Muscle of back (tissue), 11 donors: ENCODE results near the gene TCF4. TPM values are rescaled to one million over a fixed set of nuclear protein-coding genes. Genes with fewer than 3 reads are reported as not detected.
A peak's percentile ranks its signal among the peaks of the same experiment; 100 is the strongest.

Source experiments
- DNase-seq, 3 donors: peaks; one replicate each; pipeline versions ENCODE4 v3.0.0 to v3.0.0-alpha.2; 2013
- polyA plus RNA-seq, 10 donors: library from polyadenylated mRNA; unstranded; fragments of 120-200 nt; gene quantifications; one replicate each; pipeline ENCODE4 v1.2.1, GENCODE V29; 2013; ENCODE audit not compliant: insufficient read length in 10 of 10

Gene TCF4
- polyA plus RNA-seq, 10 donors: 96.8 to 173 (median 130) TPM

DNA sequence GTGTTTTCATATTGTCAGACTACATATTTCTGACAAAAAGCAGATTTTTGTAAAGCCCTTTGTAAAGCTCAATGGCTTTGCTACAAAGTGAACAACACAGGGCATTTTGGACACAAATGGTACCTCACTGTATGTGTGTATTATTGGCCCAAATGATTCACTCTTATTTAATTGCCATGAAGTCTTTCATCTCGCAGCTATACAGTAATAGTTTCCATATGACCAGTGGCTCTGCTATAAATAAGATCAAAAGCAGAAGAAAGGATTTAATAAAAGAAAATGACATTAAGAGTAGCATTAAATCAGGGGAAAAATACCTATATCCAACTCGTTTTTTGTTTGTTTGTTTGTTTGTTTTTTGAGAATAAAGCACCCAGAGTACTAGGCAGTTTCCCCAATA lies 344.7 kb downstream of the TCF4 start:
- no peak for DNase-seq

DNA sequence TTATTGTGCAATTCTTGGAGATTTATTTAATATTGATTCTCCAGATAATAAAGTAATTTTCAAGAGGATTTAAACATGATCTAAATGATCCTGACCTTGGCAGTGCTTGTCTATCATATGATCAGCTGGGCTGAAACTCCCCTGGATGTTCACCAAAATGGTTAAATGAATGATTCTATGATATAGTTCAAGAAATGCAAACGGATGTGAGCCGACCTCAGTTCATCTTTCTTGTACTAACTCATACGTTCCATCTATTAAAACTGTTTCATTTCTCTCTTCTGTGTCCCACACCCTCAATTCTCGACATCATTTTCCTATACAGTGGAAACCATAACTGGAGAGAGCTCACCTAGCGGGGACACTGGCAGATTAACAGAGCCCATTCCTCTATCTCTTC lies 347.0 kb downstream of the TCF4 start:
- peak in 2 of 3 donors; percentile 38 to 63 for DNase-seq

DNA sequence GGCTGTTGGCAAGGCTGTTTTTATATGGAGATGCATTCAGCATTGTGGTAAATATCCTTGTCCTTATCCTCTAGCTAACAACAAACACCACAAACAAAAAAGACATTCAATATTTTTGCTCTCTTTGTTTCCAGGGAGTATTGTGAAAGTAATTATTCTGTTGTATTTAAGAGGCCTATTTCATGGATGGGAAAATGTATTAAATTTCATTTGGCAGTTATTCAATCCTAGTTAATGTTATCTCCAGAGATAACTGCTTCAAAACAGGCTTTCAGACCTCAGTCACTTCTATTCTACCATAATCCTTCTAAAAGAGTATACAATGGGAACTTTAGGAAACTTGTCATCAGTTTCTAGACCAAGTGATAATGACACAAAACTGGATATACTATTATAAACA lies 348.3 kb downstream of the TCF4 start:
- no peak for DNase-seq

DNA sequence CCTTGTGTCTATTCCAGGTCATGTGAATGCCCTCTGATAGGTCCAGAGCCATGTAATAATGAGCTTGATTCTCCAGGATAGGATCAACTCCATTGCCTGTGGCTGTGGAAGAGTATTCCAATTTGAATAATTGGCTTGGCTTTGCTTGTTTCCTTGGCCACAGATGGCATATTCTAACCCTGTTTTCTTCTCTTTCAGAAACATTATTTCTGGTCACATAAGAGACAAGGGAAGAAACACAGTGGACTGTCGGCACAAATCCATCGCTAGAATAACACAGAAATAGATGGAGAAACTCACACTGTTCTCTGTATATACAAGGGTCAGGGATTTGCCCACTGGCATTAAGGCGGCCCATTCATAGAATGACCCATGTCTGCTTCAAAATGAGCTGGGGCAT lies 350.3 kb downstream of the TCF4 start:
- DNase-seq: no peak

DNA sequence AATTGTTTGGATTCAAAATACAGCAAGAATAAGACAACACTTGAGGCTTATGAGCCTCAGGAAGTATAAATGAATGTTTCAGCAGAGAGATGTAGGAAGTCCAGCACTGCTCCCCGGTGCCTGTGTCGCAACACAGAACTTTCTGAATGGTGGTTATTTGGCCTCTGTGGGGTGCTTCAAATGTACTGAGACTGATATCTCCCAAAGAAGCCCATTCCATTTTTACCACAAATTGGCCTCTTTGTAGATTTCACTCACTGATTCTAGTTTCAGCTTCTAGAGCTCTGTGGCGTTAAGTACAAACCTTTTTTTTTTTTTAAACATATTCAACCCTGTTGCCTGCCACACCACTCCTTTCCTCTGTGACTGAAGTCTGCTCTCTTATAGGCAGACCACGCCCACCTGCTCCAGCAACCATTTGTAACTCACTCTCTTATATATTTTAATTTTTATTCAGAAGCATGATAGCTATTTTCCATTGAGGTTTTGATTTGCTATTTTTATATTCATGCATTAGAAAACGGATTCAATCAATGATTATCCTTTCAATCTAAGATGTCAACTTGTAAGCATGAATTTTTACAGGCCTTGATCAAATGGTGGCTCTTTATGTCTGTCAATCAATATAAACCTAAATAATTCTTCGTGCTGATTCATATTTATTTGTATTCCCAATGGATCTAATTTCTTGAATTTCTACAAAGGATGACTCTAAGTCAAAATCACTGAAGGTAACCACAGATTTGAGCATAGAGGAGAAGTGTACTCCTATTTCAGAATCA lies 351.7 kb downstream of the TCF4 start:
- DNase-seq: no peak

DNA sequence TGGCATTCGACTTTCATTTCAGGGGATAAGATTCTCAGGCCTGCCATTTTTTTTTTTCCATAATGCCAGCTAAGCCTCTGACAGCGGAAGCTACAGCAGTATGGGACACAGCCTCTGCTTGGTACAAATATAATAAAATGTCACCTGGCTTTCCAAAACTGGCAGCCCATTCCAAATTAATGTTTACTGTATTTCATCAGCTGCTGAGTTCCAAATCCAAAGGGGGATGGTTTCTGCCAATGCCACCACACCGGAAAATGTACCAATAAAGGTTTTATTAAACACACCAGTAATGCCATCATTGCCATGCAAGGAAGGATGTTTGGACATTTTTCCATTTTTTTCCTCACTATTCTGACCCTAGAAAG lies 352.9 kb downstream of the TCF4 start:
- no peak for DNase-seq

DNA sequence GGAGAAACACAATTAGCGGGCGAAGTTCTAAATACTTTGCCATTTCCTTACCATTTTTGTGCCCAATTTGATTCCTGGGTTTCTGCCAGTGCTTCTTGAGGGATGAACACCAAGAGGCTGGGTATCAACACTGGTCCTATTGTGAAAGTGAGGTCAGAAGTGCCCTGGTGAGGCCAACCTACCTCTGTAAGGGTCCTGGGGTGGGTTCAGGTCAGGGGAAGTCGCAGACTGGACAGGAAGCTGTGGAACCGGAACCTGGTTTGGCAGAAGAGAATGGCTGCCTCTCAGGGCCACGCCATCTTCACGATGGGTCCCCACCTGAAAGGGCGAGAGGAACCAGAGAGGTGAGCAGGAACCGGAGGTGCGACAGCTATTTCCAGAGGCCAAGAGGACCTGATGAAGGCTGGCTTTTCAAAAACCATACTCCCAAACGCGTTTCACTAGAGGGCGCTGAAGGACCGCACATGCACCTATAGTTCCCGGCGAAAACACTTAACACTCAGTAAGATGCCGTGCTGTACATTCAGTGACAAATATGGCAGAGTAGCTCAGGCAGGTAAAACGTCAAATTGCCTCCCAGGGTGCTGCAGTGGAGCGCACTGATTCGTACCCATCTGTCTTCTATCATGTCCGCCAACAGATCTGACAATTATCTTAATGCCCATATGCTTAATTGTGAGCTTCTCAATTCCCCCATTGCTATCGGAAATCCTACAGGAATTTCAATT lies 353.5 kb downstream of the TCF4 start:
- peak; percentile 79 to 91 (median 87) for DNase-seq

DNA sequence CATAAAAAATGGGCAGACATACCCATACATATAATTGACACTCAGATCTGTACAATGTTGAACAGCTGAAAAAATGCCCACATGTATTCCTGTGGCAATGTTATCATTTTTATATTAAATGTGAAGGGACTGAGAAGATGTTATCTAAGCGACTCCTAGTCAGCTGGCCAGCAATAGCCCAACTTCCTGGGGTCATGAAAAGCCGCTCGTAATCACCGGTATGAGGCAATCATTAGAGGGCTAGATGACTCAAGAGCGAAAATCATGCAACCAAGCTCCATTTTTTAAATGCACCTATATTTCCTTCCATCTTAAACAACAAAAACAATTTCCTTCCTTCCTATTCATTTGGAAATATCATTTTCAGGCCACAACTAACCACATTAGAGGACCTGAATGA lies 354.1 kb downstream of the TCF4 start:
- no peak for DNase-seq

DNA sequence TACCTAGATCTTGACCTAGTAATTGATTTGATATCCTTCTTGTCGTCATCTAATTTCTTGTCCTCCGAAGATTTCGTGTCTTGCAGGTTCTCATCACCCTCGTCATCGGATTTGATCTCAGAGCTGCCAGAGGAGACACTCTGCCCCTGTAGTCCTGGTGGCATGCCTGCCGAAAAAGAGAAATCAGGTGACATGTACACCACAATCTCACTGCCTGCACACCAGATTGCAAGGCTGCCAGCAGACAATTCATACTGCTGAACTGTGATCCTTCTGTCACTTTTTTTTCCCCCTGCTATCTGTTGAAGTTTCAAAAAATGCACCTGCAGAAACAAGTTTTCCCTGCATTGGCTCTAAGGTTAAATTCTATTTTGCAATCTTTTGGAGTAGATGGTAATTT lies 355.5 kb downstream of the TCF4 start:
- no peak for DNase-seq

DNA sequence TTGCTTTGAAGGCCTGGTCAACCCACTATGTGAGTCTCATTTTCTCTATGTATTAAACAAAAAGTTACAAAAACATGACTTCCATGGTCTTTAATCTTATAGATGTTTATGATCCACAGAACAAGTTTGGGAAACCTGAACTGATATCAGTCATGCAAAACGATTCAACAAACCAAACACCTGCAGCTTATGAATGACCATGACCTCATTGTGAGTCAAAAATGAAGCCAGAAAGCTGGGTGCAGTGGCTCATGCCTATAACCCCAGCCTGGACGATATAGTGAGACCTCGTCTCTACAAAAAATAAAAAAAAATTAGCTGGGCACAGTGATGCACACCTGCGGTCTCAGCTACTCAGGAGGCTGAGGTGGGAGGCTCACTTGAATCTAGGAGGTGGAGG lies 358.3 kb downstream of the TCF4 start:
- DNase-seq: no peak

DNA sequence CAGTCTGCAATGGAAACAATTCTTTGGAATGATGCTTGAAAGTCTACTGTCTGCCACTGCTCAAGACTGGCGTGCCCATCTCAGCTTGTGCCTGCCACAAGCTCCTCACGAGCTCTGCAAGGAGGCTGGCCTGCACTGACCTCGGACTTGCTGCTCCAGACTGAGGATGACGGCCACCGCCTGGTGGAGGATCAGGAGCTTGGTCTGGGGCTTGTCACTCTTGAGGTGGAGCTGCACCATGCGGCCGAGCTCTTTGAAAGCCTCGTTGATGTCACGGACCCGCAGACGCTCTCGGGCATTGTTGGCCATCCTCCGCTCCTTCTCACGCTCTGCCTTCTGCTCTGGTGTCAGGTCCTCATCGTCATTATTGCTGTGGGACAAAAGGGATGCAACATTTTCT lies 359.3 kb downstream of the TCF4 start:
- DNase-seq: no peak

DNA sequence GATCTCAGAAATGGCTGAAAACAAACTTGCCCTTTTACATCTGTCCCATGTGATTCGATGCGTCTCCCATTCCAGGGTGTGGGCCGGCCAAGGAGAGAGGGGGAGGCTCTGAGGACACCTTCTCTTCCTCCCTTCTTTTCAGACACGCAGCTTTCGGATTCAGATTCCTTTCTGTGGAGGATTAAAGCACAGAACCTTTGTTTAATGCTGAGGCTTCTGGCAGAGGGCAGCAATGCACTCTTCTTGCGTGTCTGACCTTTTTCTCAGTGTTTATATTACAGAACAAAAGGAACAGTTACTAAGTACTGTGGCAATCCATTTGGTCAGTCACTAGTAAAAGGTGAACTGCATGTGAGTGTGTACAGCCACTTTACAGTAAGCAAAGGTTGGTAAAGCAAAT lies 359.8 kb downstream of the TCF4 start:
- no peak for DNase-seq

DNA sequence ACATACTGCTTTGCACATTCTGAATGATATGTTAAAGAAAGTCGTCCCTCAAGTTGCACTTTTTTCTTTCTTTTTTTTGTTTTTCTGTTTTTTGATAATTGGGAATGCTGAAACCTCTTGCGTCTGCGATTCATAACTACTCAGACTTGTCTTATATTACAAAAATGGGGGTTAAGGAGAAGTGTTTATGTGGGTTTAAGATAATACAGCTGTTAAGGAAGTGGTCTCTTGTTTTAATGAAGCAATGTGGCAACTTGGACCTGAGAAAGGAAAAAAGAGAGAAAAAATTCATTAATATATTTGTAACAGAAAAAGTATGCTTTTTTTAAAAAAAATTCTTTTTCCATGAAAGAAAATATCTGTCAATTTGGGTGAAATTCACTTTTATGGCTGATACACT lies 360.2 kb downstream of the TCF4 start:
- no peak for DNase-seq

DNA sequence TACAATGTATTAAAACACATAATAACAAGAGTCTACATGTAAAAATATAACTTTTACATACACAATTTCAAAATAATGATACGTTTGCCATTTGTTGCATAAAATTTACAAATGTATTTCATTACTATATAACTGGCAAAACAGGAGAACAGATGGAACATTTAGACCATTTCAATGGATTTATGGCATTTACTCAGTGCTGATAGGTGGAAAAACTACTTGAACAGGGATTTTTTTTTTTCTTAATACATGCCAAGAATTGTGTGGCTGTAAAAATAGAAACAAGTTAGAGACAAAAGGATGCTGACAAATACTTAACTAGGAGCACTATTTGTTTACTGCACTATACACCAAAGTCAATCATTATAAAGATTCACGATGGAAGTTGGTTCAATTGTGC lies 361.9 kb downstream of the TCF4 start:
- no peak for DNase-seq

DNA sequence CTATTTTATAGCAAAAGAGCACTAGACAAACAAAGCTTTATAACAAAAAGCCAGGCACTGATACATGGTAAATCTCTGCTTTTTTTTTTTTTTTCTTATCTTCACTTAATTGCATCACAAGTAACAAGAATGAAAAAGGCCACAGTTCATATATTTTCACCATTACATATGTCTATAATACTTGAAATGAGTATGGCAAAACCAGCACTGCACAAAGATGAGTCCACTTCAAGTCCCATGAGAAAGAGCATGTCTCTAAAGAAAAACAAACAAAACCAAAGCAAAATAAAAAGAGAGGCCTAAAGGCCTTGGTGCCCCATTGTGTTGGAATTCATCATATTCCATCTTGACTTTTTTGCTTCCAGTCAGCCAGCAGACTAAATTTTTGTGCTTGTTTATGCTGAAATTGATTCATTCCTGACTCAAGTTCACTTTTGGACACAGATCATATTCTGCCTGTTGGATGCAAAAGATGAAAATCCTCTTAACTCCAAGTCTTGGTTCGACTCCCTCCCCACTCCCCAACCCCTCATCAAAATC lies 363.8 kb downstream of the TCF4 start:
- DNase-seq: no peak

DNA sequence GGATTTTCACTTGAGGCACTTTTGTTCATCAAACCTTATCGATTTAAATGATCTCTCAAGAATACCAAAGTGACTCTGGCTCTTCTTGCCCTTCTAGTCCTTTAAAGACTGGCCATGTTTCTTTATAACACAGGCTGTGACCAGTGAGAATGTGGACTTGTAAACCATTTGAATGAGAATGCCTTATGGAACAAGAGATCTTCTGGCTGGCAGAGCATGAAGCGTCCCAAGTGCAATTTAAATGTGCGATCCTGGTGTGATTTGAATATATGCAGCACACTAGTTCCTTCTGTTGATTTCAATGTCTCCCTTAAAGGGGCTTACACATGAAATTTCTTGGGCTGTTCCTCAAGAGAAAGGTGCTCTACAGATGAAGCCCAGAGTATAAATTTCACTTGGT lies 366.4 kb downstream of the TCF4 start:
- DNase-seq: no peak

DNA sequence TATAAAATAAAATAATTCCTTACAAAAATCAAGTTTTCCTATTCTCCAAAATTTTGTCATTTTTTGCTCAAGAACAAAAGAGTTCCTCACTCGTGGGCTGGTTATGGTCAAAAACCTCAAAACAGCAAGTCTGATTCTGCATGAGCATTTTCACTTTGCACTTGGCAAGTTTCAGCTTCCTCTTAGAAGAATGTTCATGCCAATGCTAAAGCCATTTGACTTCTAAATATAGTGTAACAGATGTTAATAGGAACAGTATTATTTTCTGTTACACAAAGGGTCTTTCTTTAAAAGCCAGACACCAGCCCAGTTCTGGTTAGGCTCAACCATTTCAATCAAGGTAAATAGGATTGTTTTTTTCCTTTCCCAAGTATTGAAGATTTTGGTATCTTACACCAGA lies 367.5 kb downstream of the TCF4 start:
- DNase-seq: no peak

DNA sequence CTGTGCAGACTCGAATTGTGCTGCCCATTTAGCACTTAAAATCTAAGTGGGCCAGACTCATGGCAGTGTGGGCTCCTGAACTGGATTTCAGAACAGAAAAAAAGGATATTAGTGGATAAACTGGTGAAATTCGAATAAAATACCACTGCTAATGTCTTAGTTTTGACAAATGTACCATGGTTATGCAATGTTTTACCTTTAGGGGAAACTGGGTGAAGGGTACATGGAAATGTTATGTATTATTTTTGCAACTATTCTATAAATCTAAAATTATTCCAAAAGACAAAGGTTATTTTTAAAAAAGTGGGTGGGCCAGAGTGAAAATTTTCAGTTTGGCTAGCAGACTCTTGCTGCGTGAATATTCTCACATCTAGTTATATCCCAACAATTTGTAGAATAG lies 368.2 kb downstream of the TCF4 start:
- DNase-seq: no peak

DNA sequence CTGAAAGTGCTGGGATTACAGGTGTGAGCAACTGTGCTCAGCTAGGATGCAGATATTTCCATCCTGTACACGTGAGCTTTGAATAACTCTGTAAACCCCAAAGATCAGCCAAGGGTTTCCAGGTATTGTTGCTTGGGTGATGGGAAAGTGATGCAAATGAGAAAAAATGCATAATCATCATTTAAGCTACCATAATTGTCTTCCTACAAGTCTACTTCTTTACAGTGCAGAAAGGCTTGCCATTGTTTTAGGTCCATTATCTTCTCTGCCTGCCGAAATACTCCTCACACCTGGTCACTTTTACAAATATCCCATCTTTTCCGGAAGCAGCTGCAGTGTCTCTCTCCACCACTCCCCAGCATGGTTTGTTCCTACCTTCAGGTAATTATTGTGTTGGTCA lies 368.9 kb downstream of the TCF4 start:
- no peak for DNase-seq

DNA sequence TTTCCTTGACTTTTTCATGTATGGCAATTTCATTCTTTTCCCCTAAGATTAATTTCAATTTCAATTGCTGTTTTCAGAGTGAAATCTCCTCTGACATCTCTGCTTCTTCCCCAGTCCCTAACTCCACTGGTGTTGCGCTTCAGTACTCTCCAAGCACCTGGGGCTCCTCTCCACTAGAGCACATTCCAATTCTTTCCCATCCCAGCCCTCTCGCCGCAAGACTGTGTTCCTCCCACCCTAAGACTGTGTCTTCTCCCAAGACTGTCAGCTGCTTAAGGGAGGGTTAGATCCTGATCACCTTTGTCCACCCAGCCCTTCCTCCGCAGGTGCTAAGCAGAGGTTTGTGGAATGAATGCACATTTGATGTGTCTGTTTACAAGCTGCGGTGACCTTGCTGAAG lies 373.0 kb downstream of the TCF4 start:
- DNase-seq: no peak

DNA sequence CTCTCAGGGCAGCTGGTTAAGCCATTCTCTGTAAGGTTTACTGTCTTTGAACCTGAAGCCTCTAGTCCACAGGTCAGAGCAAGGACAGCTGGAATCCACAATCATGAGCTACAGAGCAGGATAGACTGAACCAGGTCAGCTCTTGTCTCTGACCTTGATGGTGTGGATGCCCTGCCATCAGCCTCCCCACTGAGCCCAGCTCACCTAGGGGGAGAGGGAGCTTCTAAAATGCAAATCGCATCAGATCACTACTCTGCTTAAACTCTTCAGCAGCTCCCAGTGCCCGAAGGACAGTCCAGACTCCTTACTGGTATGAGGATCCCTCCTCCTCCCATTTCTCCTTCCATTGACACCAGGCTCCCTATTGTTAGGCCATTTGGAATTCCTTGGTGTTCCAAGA lies 373.5 kb downstream of the TCF4 start:
- DNase-seq: no peak

DNA sequence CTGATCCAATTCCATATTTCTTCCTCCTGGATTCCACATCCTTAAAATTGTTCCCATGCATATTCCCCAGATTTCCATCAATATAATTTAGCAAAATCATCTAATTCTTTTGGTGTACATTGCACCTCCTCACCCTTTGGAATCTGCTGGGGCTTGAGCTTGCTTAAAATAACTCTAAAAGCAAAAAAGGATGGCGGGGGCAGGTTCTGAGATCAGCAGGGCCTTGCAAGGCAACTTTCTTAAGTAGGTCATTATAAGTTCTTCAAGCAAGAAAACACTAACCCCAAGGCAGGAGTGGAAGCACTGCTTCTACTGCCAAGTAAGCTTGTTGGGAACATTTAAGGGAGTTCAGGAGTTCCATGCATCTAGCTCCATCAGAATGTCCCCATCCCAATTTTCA lies 374.4 kb downstream of the TCF4 start:
- no peak for DNase-seq

DNA sequence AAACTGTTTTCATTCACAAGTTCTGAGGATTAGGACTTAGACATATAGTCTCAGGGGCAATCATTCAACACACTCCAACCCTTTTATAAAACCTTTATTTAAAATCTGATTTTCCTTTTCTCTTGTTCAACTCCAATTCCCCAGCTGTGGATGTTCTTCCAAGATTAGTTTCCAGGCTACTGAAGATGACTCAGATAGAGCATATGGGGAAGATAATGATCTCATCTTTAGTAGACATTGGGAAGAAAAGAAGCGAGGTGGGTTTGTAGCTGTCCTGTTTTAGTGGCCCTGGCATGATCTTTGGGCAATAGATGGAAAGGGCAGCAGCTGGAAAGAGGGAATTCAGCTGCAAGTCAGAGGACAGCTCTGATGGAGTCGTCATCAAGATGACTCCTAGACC lies 381.1 kb downstream of the TCF4 start:
- DNase-seq: peak in 1 of 3 donors; percentile 19
